PFSK-1 (cell line): ENCODE data around the gene CARD16.

Source experiments
- FOXP2 ChIP-seq: optimal IDR thresholded peaks from 2 replicates; pipeline ENCODE3; 2011; ENCODE audit warnings: borderline replicate concordance, control low read depth, inconsistent platforms; ENCODE audit not compliant: insufficient read depth; ENCODE audit errors: extremely low read length, extremely low read depth
- POLR2AphosphoS5 ChIP-seq: IDR thresholded peaks from 2 replicates; pipeline ENCODE4 v1.6.1; 2012; ENCODE audit warnings: low read depth, mild to moderate bottlenecking, control low read depth, low read length, moderate library complexity
- REST ChIP-seq, 2 experiments: IDR thresholded peaks; 2 replicates each; pipeline versions ENCODE4 v1.6.1 to v1.8.0; 2011 to 2012; ENCODE audit warnings: low read depth in 2 of 2, low read length in 2 of 2, control low read depth in 1 of 2, inconsistent platforms in 1 of 2, mild to moderate bottlenecking in 1 of 2, moderate library complexity in 1 of 2; ENCODE audit not compliant: insufficient read depth in 1 of 2
- SIN3A ChIP-seq: IDR thresholded peaks from 2 replicates; pipeline ENCODE4 v1.6.1; 2012; ENCODE audit warnings: mild to moderate bottlenecking, low read length, moderate library complexity, borderline replicate concordance; ENCODE audit not compliant: insufficient read depth
- TAF1 ChIP-seq: IDR thresholded peaks from 2 replicates; pipeline ENCODE4 v1.6.1; 2012; ENCODE audit warnings: low read length, control low read depth, borderline replicate concordance; ENCODE audit not compliant: insufficient read depth

GRCh38 chr11:105027678-105028077, 17.5 kb downstream of the CARD16 start:
- TF ChIP-seq POLR2AphosphoS5 (no peak), SIN3A (no peak), TAF1 (no peak), REST (IDR thresholded peaks at IDR 0.05; ENCODE audit: insufficient read depth in 1 of 2, low read depth in 2 of 2, low read length in 2 of 2) (no peak), FOXP2 (no peak)
